GM23248 (cell line): Measurements from ENCODE around the gene MICB. TPM values are rescaled to one million over a fixed set of nuclear protein-coding genes. Genes with fewer than 3 reads are reported as not detected.

Source experiments
- DNase-seq: peaks from one replicate; pipeline ENCODE4 v3.0.0-alpha.2; 2015
- H2AFZ ChIP-seq: fragments of 200-600 bp; sonication (generic); 2 replicates; pipeline ENCODE4 v1.6.1; 2016; ENCODE audit warnings: antibody characterized with exemption
- H3F3A ChIP-seq: fragments of 200-600 bp; sonication (generic); 2 replicates; pipeline ENCODE4 v1.6.1; 2016; ENCODE audit warnings: mild to moderate bottlenecking, antibody characterized with exemption, mixed run types; ENCODE audit not compliant: insufficient read depth
- H3K27ac ChIP-seq: fragments of 200-600 bp; sonication (generic); 2 replicates; pipeline ENCODE4 v1.5.1; 2016; ENCODE audit warnings: mild to moderate bottlenecking
- H3K27me3 ChIP-seq: fragments of 200-600 bp; sonication (generic); replicated peaks from 2 replicates; pipeline ENCODE4 v1.6.1; 2016; ENCODE audit warnings: mild to moderate bottlenecking; ENCODE audit not compliant: insufficient read depth
- H3K36me3 ChIP-seq: fragments of 200-600 bp; sonication (generic); 2 replicates; pipeline ENCODE4 v1.6.1; 2016; ENCODE audit warnings: low read depth, mild to moderate bottlenecking
- H3K4me1 ChIP-seq: fragments of 200-600 bp; sonication (generic); 2 replicates; pipeline ENCODE4 v1.6.1; 2016; ENCODE audit warnings: mild to moderate bottlenecking; ENCODE audit not compliant: insufficient read depth
- H3K4me2 ChIP-seq: fragments of 200-600 bp; sonication (generic); one replicate; pipeline ENCODE4 v1.6.1; 2016; ENCODE audit warnings: mild to moderate bottlenecking; ENCODE audit not compliant: unreplicated experiment
- H3K4me3 ChIP-seq: fragments of 200-600 bp; sonication (generic); 2 replicates; pipeline ENCODE4 v1.5.1; 2016; ENCODE audit warnings: mild to moderate bottlenecking
- H3K79me2 ChIP-seq: fragments of 200-600 bp; sonication (generic); 2 replicates; pipeline ENCODE4 v1.6.1; 2016; ENCODE audit warnings: mild to moderate bottlenecking; ENCODE audit not compliant: insufficient read depth
- H3K9ac ChIP-seq: fragments of 200-600 bp; sonication (generic); 2 replicates; pipeline ENCODE4 v1.6.1; 2016; ENCODE audit warnings: mild to moderate bottlenecking
- H3K9me2 ChIP-seq: fragments of 200-600 bp; sonication (generic); 2 replicates; pipeline ENCODE4 v1.6.1; 2016; ENCODE audit warnings: mixed run types, mild to moderate bottlenecking, moderate library complexity; ENCODE audit not compliant: insufficient read depth
- H3K9me3 ChIP-seq: fragments of 200-600 bp; sonication (generic); one replicate; pipeline ENCODE4 v1.6.1; 2017; ENCODE audit warnings: low read depth
- H4K20me1 ChIP-seq: fragments of 200-600 bp; sonication (generic); 2 replicates; pipeline ENCODE4 v1.6.0; 2016; ENCODE audit not compliant: insufficient read depth
- EZH2 ChIP-seq: fragments of 200-600 bp; sonication (generic); IDR thresholded peaks from 2 replicates; pipeline ENCODE4 v1.6.1; 2018; ENCODE audit warnings: antibody characterized with exemption, mild to moderate bottlenecking; ENCODE audit not compliant: insufficient read depth, poor library complexity, severe bottlenecking
- EZH2phosphoT487 ChIP-seq: fragments of 200-600 bp; sonication (generic); IDR thresholded peaks from 2 replicates; pipeline ENCODE4 v1.6.1; 2018; ENCODE audit warnings: antibody characterized with exemption, moderate library complexity, mild to moderate bottlenecking, low read depth; ENCODE audit not compliant: insufficient read depth
- WGBS, 2 experiments: methylation state at CpG; one replicate each; pipeline ENCODE4 v1.1.6; 2015 to 2017; ENCODE audit warnings: low lambda C conversion rate in 2 of 2, low coverage in 1 of 2; ENCODE audit errors: missing lambda C conversion rate in 2 of 2; 5-methylcytosine and 5-hydroxymethylcytosine counted together
- in situ Hi-C: fragments of 300-500 bp; cut with MboI; formaldehyde crosslinking; loops from 2 replicates; pipeline ENCODE4 v1.15.0; 2020
- polyA plus RNA-seq: library from polyadenylated mRNA; unstranded; fragments of >200 nt; fragmentation: Nextera tagmentation; extraction: Ambion mirVana; gene quantifications from 2 replicates; pipeline ENCODE4 v1.2.1, GENCODE V29; 2016
- small RNA-seq: library from RNA; depleted of rRNA; stranded (forward); fragments of <200 nt; gene quantifications from one replicate; pipeline ENCODE3, GENCODE V24; 2014; ENCODE audit warnings: low read depth, low replicate concordance
- total RNA-seq: library from RNA; depleted of rRNA; stranded (reverse); fragments of >200 nt; shearing (Covaris generic); gene quantifications from 2 replicates; pipeline ENCODE4 v1.2.3, GENCODE V29; 2014; rRNA removed

The MICB gene
- total and polyA plus RNA-seq, 2 experiments from 2014 or later: 4.1 to 4.2 TPM

DNA sequence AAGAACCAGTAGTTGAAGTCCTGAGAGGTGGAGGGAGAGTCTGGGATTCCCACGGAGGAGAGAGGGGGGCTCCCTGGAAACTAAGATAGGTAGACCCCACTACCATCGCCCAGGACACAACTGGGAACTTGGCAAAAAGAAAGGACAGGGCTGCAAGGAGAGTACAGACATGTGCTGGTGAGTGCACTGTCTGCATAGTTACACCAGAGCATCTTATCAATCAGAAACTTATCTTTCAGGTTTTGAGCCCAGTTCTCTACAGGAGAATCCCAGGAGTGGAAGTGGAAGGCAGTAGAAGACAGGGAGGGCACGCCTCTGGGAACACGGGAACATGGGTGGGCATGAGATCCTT lies 61.6 kb downstream of the MICB start:
- Histone ChIP-seq H3K79me2 (peaks cover 9% of the 10 kb centered on the region), H3K27ac (peak overlapping the region; percentile 58), H3K9me3 (no peaks in the 10 kb centered on the region), H3K9ac (peak overlapping the region; percentile 31; the same call in 1 of the 2 replicates), H3K36me3 (peaks cover 4% of the 10 kb centered on the region; the same call in 1 of the 2 replicates), H4K20me1 (no peaks in the 10 kb centered on the region), H3K4me2 (peak overlapping the region; percentile 65), H3F3A (peaks cover 50% of the 10 kb centered on the region), H3K4me3 (no peak overlapping the region), H3K4me1 (peaks cover 41% of the 10 kb centered on the region), H2AFZ (no peak overlapping the region), H3K9me2 (no peaks in the 10 kb centered on the region), H3K27me3 (no peaks in the 10 kb centered on the region)
- in situ Hi-C loops: no loop called here
- 86 to 92% methylated on average over 4 of the region's 4 CpGs for WGBS, 2 experiments
- no peak for TF ChIP-seq EZH2
- TF ChIP-seq EZH2phosphoT487: no peak
- no peak for DNase-seq

DNA sequence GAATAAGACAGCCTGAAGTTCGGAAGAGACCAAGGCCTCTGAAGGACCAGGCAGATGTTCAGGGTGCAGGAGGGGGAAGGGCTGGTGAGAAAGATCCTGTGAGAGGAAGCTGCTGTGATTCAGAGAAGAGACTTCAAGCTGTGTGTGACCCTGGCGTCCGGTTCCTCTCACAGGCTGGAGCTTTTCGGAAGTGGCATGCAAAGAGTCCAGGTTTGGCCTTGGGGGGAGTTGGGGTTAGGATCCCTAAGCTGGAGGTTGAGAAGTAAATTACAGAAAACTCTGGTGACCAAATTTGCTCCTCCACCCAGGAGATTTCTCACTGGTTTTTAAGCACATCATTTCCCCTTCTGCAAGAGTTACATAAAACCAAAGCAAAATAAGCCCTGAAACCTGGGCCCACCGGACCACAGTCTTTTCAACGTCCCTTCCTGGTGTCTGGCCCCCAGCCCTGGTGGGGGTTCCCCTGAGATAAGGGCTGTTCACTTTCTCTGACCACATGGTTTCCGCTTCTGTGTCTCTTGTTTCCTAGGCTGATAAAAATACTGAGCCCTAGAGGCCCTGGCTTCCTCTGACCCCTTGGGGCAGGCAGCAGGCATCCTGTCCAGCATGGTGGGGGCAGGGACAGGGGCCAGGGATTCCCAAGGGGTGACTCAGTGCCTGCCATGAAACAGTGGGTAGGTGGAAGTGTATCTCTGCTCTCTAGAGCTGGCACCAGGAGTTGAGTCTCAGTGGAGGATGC lies 62.2 kb downstream of the MICB start:
- Histone ChIP-seq H3K4me2 (peak overlapping the region; percentile 65), H3K4me3 (peak overlapping the region; percentile 16; the same call in 1 of the 2 replicates), H3F3A (peaks cover 50% of the 10 kb centered on the region), H4K20me1 (no peaks in the 10 kb centered on the region), H3K9ac (peak overlapping the region; percentile 31; the same call in 1 of the 2 replicates), H3K36me3 (no peaks in the 10 kb centered on the region; the same call in 1 of the 2 replicates), H3K4me1 (peaks cover 41% of the 10 kb centered on the region), H3K79me2 (peaks cover 4% of the 10 kb centered on the region; the same call in 1 of the 2 replicates), H3K27ac (peak overlapping the region; percentile 58), H3K9me3 (no peaks in the 10 kb centered on the region), H3K9me2 (no peaks in the 10 kb centered on the region), H2AFZ (no peak overlapping the region), H3K27me3 (no peaks in the 10 kb centered on the region)
- TF ChIP-seq EZH2: no peak
- no peak for TF ChIP-seq EZH2phosphoT487
- DNase-seq: peak; percentile 75
- 75 to 78% methylated on average over 7 of the region's 7 CpGs for WGBS, 2 experiments
- in situ Hi-C loops: no loop called here

DNA sequence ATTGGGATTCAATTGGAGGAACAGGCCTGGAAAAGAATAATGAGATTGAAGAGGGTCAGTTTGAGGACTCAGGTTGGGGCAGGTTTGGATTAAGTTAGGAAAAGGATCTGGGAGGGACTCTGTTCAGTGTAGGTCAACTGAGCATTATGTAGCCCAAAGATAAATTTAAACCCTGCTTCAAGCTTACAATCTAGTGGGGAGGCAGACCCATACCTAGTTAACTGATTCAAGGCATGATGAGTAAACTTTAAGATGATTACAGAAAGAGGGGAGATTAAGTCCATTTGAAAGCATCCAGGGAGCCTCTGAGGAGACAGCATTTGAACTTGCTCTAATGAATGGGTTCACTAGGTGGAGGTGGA lies 62.7 kb downstream of the MICB start:
- no peaks in the 10 kb centered on the region for H3K9me2 ChIP-seq
- no peaks in the 10 kb centered on the region for H3K9me3 ChIP-seq
- no peaks in the 10 kb centered on the region for H3K27me3 ChIP-seq
- H3K4me2 ChIP-seq: peak overlapping the region; percentile 65
- no peaks in the 10 kb centered on the region for H3K79me2 ChIP-seq
- no peak overlapping the region for H3K4me3 ChIP-seq
- H3K4me1 ChIP-seq: peaks cover 41% of the 10 kb centered on the region
- in situ Hi-C loops: no loop called here
- peaks cover 50% of the 10 kb centered on the region for H3F3A ChIP-seq
- H3K36me3 ChIP-seq: no peaks in the 10 kb centered on the region; the same call in 1 of the 2 replicates
- H3K9ac ChIP-seq: peak overlapping the region; percentile 31; the same call in 1 of the 2 replicates
- DNase-seq: no peak
- H3K27ac ChIP-seq: peak overlapping the region; percentile 58
- H4K20me1 ChIP-seq: no peaks in the 10 kb centered on the region
- TF ChIP-seq EZH2phosphoT487 (no peak), EZH2 (no peak)
- H2AFZ ChIP-seq: no peak overlapping the region

Small RNA genes lying within 50 kb of the gene (small RNA-seq; reads per million reads assigned to genes)
- gene AL663061.1 (not detected), gene RF00019 (not detected), gene SNORD117 (21.9 reads per million, percentile 89 among the genes with 10 or more reads in this experiment), gene SNORD84 (not detected)

Other genes starting within 250 kb of the MICB start
- 157 and 168 TPM in 2 replicates for gene HLA-C, start 226.1 kb upstream of the MICB start, total RNA-seq
- gene HLA-C, start 226.1 kb upstream of the MICB start, polyA plus RNA-seq: 244 and 255 TPM in 2 replicates
- gene HLA-B, start 141.0 kb upstream of the MICB start, total RNA-seq: 65.6 and 87.9 TPM in 2 replicates
- 186 and 192 TPM in 2 replicates for gene HLA-B, start 141.0 kb upstream of the MICB start, polyA plus RNA-seq
- 24.0 and 42.6 TPM in 2 replicates for gene MICA, start 94.5 kb upstream of the MICB start, total RNA-seq
- gene MICA, start 94.5 kb upstream of the MICB start, polyA plus RNA-seq: 36.9 and 38.0 TPM in 2 replicates
- not detected in 2 replicates for gene MCCD1, start 30.8 kb downstream of the MICB start, total RNA-seq
- gene MCCD1, start 30.8 kb downstream of the MICB start, polyA plus RNA-seq: not detected in 2 replicates
- 319 and 415 TPM in 2 replicates for gene DDX39B, start 43.9 kb downstream of the MICB start, total RNA-seq
- gene DDX39B, start 43.9 kb downstream of the MICB start, polyA plus RNA-seq: 197 and 204 TPM in 2 replicates
- gene ATP6V1G2, start 48.5 kb downstream of the MICB start, total RNA-seq: 0.89 and 1.8 TPM in 2 replicates
- 2.8 and 3.5 TPM in 2 replicates for gene ATP6V1G2, start 48.5 kb downstream of the MICB start, polyA plus RNA-seq
- 20.4 and 22.9 TPM in 2 replicates for gene NFKBIL1, start 49.5 kb downstream of the MICB start, total RNA-seq
- gene NFKBIL1, start 49.5 kb downstream of the MICB start, polyA plus RNA-seq: 12.3 and 15.0 TPM in 2 replicates
- gene LTA, start 74.1 kb downstream of the MICB start, total RNA-seq: not detected in 2 replicates
- gene LTA, start 74.1 kb downstream of the MICB start, polyA plus RNA-seq: not detected in 2 replicates
- not detected in 2 replicates for gene TNF, start 77.4 kb downstream of the MICB start, total RNA-seq
- 0.11 TPM in 1 of 2 replicates, not detected in the other for gene TNF, start 77.4 kb downstream of the MICB start, polyA plus RNA-seq
- gene LTB, start 84.3 kb downstream of the MICB start, total RNA-seq: not detected in 2 replicates
- gene LTB, start 84.3 kb downstream of the MICB start, polyA plus RNA-seq: 0.23 TPM in 1 of 2 replicates, not detected in the other
- gene LST1, start 88.1 kb downstream of the MICB start, total RNA-seq: not detected in 2 replicates
- not detected in 2 replicates for gene LST1, start 88.1 kb downstream of the MICB start, polyA plus RNA-seq
- not detected in 2 replicates for gene NCR3, start 94.9 kb downstream of the MICB start, total RNA-seq
- gene NCR3, start 94.9 kb downstream of the MICB start, polyA plus RNA-seq: not detected in 2 replicates
- gene AIF1, start 117.1 kb downstream of the MICB start, total RNA-seq: not detected in 2 replicates
- not detected in 2 replicates for gene AIF1, start 117.1 kb downstream of the MICB start, polyA plus RNA-seq
- 46.0 and 50.5 TPM in 2 replicates for gene PRRC2A, start 122.6 kb downstream of the MICB start, total RNA-seq
- 42.5 and 47.2 TPM in 2 replicates for gene PRRC2A, start 122.6 kb downstream of the MICB start, polyA plus RNA-seq
- 161 and 198 TPM in 2 replicates for gene BAG6, start 154.5 kb downstream of the MICB start, total RNA-seq
- gene BAG6, start 154.5 kb downstream of the MICB start, polyA plus RNA-seq: 88.2 and 90.8 TPM in 2 replicates
- gene APOM, start 157.7 kb downstream of the MICB start, total RNA-seq: 0.76 and 3.3 TPM in 2 replicates
- 5.6 and 5.9 TPM in 2 replicates for gene APOM, start 157.7 kb downstream of the MICB start, polyA plus RNA-seq
- 20.3 and 28.5 TPM in 2 replicates for gene C6orf47, start 162.6 kb downstream of the MICB start, total RNA-seq
- 19.4 and 19.5 TPM in 2 replicates for gene C6orf47, start 162.6 kb downstream of the MICB start, polyA plus RNA-seq
- 10.6 and 11.3 TPM in 2 replicates for gene GPANK1, start 166.9 kb downstream of the MICB start, total RNA-seq
- gene GPANK1, start 166.9 kb downstream of the MICB start, polyA plus RNA-seq: 19.3 and 20.0 TPM in 2 replicates
- gene CSNK2B, start 167.9 kb downstream of the MICB start, total RNA-seq: 186 and 256 TPM in 2 replicates
- gene CSNK2B, start 167.9 kb downstream of the MICB start, polyA plus RNA-seq: 224 and 229 TPM in 2 replicates
- 2.7 and 7.5 TPM in 2 replicates for gene LY6G5B, start 171.8 kb downstream of the MICB start, total RNA-seq
- 3.9 and 5.9 TPM in 2 replicates for gene LY6G5B, start 171.8 kb downstream of the MICB start, polyA plus RNA-seq
- gene LY6G5C, start 182.9 kb downstream of the MICB start, total RNA-seq: 1.7 TPM in 1 of 2 replicates, not detected in the other
- gene LY6G5C, start 182.9 kb downstream of the MICB start, polyA plus RNA-seq: 5.0 and 5.1 TPM in 2 replicates
- gene ABHD16A, start 205.2 kb downstream of the MICB start, total RNA-seq: 54.0 and 59.9 TPM in 2 replicates
- 48.0 and 48.5 TPM in 2 replicates for gene ABHD16A, start 205.2 kb downstream of the MICB start, polyA plus RNA-seq
- gene LY6G6F, start 208.7 kb downstream of the MICB start, total RNA-seq: not detected in 2 replicates
- not detected in 2 replicates for gene LY6G6F, start 208.7 kb downstream of the MICB start, polyA plus RNA-seq
- not detected in 2 replicates for gene LY6G6D, start 217.2 kb downstream of the MICB start, total RNA-seq
- not detected in 2 replicates for gene LY6G6D, start 217.2 kb downstream of the MICB start, polyA plus RNA-seq
- not detected in 2 replicates for gene LY6G6C, start 223.6 kb downstream of the MICB start, total RNA-seq
- not detected in 2 replicates for gene LY6G6C, start 223.6 kb downstream of the MICB start, polyA plus RNA-seq
- gene MPIG6B, start 225.2 kb downstream of the MICB start, total RNA-seq: not detected in 2 replicates
- not detected in 2 replicates for gene MPIG6B, start 225.2 kb downstream of the MICB start, polyA plus RNA-seq
- 76.6 and 93.3 TPM in 2 replicates for gene DDAH2, start 231.2 kb downstream of the MICB start, total RNA-seq
- gene DDAH2, start 231.2 kb downstream of the MICB start, polyA plus RNA-seq: 77.7 and 90.2 TPM in 2 replicates
- gene CLIC1, start 238.4 kb downstream of the MICB start, total RNA-seq: 447 and 576 TPM in 2 replicates
- 784 and 791 TPM in 2 replicates for gene CLIC1, start 238.4 kb downstream of the MICB start, polyA plus RNA-seq
- 4.3 and 7.1 TPM in 2 replicates for gene MSH5, start 241.9 kb downstream of the MICB start, total RNA-seq
- 2.0 and 2.9 TPM in 2 replicates for gene MSH5, start 241.9 kb downstream of the MICB start, polyA plus RNA-seq